ENCODE measurements around the gene LBHD2.
"Not testable (repeated sequence)": the region's sequence is repeated elsewhere in the genome, so short reads cannot be mapped to it uniquely, and the experiment has no call there.

The LBHD2 gene

DNA sequence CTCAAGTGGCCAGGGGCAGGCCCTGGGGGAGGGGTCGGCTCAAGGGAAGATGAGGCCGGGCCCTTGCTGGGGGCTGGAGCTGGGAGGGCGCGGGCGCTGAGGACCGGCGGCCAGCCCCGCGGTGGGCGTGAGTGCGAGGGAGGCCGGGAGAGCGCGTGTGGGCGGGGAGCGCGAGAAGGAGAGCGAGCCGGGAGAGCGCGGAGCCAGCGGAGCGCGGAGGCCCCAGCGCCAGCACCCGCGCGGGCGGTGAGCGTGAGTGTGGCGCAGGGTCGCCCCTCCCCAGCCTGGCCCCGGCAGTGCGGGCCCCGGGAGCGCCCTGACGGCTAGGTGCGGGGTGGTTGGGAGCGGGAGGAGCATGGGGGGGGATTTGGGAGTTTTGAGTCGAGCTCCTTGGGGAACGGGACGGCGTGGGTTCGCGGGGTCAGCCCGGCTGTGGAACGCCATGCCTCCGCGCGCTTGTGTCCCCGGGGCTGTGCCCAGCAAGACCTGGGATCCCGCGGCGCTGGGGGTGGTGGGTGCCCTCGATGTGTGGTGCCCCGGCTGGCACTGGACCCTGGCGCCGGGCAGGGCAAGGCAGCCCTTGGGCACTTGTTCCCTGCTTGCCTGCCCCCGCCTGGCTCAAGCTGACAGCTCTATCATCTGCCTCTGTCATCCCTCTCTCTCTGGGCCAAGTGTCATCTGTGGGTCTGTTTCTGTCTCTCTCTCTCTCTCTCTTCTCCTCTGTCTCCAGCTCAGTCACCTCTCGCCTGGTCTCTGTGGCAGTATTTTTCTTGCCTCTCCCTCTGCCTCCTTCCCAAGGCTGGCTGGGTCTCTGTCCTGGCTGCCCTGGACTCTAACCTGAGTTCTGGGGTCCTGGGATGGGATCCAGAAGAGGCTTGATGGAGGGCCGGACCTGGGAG lies at the start of gene LBHD2:
Gene LBHD2 (plus strand): TSS at position 190 of the 899 bp plus-strand sequence. CDS start 1,803 bp downstream, outside the sequence.
- FAIRE-seq = no peak

DNA sequence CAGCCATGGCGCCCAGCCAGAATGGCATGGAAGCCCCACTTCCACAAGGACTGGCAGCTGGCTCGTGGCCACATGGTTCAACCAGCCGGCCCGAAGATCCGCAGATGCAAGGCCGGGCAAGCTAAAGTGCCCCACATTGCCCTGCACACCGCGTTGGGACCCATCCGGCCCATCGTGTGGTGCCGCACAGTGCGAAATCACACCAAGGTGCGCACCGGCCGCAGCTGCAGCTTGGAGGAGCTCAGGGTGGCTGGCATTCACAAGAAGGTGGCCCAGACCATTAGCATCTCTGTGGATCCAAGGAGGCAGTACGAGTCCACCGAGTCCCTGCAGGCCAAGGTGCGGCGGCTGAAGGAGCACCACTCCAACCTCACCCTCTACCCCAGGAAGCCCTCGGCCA lies 42.5 kb upstream of the LBHD2 start:
- no peak for FAIRE-seq

DNA sequence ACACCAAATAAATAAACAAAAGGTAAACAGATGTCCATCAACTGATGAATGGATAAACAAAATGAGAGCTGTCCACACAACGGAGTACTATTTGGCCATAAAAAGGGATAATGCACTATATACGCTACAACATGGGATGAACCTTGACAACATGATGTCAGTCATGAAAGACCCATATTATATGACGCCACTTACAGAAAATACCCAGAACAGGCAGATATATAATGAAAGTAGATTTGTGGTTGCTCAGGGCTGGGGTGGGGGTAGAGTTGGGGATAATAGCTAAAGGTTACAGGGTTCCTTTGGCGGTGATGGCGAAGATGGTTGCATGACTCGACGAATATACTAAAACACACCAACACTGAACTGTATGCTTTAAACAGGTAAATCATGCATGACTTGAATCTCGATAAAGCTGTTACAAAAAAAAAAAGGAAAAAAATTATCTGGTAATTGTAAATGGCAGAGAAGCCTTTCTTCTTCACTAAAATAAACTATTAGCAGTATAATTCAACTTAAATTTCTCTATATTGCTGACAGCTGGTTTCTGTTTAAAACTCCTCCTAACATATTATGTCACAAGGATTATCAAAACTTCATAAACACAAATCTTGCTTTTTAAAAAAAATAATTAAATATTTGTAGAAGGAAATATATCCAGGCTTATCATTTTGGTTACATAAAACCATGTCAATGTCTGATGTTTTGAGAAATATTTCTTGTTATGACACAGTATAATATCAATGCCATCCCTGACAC lies 40.6 kb upstream of the LBHD2 start:
- no peak for FAIRE-seq

DNA sequence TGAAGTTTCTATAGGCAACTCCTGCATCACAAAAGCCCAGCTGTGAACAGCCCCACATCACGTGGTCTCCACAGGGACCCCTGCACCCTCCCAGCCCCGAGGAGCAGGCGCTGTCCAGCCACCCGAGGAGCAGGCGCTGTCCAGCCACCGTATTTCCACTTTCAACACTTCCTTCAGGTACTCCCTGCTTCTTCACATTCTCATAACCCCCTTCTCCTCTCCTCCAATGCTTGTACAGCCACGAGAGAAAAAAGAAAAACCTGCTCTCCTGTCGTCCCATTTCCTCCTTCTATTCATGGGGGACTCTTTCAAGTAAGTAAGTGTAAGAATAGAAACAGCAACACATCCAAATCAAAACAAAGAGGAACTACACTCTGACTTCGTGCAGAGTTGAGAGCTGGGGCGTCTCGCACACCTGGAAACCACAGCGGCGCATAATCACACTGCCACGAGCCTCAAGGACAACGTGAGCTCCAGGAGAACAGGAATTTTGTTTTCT lies 38.6 kb upstream of the LBHD2 start:
- FAIRE-seq = no peak

DNA sequence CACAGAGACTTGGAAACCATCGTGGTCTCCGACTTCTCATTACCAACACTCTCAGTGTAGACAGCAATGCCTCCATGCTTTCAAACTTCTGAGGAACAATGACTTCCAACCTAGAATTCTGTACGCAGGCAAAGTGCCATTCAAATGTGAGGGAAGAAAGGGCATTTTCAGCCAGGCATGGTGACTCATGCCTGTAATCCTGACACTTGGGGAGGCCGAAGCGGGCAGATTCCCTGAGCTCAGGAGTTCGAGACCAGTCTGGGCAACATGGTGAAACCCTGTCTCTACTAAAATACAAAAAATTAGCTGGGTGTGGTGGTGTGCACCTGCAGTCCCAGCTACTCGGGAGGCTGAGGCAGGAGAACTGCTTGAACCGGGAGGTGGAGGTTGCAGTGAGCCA lies 36.6 kb upstream of the LBHD2 start:
- FAIRE-seq = not testable (repeated sequence)

DNA sequence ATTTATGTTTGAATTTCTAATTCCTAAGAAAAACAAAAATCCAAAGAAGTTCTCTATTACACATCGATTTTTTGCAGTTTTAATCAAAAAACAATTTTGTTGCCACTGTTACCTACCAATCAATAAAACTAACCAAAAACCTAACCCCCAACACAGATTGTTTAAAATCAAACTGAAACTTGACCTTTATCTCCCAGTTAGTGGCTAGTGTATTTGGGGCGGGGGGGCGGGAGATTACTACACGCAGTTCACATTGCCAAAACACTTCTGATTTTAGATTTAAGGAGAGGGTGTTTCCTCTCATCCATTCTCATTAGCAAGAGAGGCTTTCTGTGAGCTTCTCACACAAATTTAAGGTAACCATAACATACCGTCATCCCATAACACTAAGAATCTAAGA lies 33.1 kb upstream of the LBHD2 start:
- FAIRE-seq = no peak

DNA sequence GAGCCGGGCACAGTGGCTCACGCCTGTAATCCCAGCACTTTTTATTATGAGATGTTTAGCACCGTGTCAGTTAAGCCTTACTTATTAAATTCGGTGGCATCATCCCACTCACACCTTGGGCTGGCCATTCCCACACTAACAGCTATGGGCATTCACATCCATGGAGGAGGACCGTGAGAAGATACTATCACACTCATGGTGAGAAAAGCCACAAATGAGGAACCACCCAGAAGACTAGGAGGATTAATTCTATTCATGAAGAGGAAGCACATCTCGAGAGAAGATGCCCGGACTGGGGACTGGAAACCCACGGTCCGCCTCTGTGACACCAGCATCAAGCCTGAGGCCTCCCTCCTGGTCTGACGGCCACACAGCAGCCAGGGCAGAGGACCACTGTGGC lies 31.6 kb upstream of the LBHD2 start:
- no peak for FAIRE-seq

DNA sequence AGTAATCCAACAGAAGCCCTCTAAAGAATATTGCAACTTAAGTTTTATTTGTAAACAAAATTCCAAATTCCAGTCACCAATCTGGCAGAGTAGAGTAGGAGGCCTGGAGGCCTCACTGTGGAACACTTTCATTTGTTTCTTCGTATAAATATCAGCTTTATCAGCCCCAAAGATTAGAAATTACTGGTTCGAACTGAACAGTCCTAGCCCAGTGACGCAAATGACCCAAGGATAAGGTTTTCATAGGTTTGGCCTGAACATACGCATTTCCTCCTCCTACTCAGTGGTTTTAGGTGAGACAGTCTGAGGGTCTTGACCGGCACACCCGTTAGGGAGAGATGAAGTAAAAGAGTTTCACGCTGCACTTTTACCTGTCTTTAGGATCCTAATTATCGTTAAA lies 28.3 kb upstream of the LBHD2 start:
- FAIRE-seq = no peak

DNA sequence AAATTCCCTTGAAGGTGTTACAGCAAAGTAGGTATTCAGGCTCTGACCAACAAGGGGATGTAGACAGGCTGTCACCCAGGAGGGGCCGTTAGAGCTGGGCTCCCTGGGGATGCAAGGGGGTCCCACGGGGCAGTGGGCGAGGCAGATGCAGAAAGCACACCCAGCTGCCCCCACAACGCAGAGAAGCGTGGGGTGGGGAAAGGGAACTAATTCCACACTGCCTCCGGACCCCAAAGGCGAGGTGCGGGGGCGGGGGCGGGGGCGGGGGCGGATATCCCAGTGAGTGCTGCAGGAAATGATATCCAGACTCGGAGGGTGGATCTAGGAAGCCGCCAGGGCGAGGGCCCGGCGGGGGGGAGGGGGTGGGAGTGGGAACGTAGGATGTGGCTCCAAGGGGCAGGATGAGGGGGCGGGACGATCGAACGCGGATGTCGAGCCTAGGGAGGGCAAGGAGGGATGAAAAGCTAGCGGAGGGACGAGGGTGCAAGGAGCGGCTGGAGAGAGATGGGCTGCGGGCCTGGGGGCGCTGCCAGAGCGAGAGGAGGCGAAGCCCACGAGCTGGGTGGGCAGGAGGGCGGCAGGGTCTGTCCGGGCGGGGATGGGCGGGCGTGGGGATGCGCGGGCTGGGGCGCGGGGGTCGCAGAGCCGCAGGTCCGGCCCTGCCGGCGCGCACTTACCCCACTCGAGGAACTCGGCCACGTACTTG lies 27.5 kb upstream of the LBHD2 start:
- FAIRE-seq = no peak

DNA sequence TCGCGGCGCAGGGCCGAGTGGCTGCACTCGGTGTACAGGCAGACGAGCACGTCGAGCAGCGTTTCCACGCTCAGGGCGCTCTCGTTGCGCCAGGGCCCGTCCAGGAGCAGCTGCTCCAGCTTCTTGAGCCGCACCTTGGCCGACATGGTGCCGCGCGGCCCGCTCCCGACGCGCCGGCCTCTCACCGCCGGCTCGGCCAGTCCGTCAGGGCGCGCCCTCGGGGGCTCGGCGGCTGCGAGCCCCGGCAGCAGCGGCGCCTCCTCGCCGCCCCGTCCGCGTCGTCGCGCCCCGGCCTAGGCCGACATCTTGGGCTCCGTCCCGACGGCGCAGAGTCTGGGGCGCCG lies 27.0 kb upstream of the LBHD2 start:
- no peak for FAIRE-seq

DNA sequence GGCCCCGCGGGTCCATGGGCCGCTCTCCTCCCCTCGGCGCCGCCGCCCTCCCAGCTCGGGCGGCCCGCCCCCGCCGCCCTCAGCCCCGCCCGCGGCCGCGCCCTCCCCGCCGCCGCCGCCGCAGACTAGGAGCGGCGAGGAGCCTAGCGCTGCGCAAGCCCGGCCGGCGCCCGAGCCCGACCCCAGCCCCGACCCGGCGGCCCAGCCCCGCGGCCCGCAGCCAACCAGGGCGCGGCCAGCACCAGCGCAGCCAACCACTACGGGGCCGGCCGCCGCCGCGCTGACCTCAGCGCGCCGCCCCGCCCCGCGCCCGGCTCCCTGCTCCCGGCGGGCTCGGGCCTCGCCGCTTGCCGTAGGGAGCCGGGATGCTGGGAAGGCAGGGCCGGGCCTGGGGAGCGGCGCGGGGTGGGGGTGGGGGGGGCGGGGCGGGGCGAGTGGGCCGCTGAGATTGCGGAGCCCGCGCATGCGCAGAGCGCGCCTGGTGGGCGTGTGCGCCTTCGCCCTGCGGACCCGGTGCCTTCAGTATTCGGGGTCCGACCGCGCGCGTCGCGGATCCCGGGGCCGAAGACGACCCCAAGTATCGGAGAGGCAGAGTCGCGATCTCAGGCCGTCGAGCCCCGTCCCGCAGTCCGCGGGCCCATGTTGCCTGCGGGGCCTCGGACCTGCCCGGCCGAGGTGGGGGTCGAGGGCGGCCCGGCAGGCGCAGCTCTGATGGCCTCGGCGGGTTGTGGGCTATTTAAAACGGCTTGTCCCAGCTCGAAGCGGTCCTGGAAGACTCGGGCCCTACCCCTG lies 26.4 kb upstream of the LBHD2 start, which contains the start of gene CDC42BPB:
Gene CDC42BPB (minus strand): TSS at position 178 of the 792 bp plus-strand sequence. CDS start 376 bp downstream, outside the sequence.
- no peak for FAIRE-seq

DNA sequence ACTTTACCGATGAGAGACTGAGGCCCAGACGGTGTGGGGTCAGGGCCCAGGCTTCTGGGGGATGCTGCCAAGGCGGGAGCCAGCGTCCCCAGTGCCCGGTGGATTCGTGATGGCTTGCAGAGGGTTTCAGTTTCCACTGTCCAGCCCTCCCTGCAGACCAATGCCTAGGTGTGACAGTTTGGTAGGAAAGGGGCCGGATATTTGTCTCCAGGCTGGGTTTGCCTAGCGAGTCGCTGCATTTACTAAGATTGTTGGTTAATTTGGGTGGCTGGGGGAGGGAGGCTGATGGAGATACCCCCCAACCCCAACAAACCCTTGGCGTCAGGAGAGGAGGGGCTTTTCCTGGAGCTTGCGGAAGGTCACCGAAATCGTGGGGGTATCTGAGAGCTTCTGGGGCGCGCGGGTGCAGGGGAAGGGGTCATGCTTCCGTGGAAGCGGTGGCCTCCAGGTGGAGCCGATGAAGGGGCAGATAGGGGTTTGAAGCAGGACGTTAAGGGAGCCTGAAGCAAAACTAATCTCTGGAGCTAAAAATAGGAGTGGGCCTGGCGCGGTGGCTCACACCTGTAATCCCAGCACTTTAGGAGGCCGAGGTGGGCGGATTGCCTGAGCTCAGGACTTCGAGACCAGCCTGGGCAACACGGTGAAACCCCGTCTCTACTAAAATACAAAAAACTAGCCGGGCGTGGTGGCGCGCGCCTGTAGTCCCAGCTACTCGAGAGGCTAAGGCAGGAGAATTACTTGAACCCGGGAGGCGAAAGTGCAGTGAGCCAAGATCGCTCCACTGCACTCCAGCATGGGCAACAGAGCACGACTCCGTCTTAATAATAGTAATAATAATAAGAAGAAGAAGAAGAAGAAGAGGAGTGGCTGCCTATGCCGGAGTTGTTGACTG lies 25.6 kb upstream of the LBHD2 start:
- no peak for FAIRE-seq

DNA sequence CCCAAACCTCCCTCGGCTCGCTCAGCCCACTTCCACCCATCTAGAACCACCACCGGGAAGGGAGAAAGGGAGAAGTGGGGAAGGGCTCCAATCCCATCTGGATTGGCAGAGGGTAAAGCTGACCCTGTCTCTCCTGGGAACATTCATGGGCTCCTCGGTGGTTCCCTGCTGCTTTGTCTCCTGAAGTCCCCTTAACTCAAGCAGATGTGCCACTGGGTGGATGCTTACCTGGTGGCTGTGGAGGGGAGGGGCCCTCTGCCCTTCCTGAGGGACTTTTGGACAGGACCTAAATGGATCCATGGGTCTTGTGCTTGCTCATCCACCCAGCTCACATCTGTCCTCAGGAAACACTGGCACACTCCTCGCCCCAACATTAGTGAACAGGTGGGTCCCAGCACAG lies 24.5 kb upstream of the LBHD2 start:
- FAIRE-seq = no peak

DNA sequence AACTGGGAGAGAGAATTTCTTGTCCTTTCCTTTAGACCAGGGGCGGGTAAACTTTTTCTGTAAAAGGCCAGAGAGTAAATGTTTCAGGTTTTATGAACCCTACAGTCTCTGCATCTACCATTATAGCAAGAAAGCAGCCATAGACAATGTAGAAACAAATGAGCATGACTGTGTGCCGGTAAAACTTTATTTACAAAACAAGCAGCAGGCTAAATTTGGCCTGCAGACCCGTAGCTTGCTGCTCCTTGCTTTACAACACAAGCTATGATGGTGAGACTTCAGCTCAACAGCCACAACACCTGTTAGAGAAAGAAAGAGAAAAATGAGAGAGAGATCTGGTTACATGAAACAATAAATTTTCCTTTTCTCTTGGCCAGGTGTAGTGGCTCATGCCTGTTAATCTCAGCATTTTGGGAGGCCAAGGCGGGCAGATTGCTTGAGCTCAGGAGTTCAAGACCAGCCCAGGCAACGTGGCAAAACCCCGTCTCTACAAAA lies 22.5 kb upstream of the LBHD2 start:
- FAIRE-seq = no peak

DNA sequence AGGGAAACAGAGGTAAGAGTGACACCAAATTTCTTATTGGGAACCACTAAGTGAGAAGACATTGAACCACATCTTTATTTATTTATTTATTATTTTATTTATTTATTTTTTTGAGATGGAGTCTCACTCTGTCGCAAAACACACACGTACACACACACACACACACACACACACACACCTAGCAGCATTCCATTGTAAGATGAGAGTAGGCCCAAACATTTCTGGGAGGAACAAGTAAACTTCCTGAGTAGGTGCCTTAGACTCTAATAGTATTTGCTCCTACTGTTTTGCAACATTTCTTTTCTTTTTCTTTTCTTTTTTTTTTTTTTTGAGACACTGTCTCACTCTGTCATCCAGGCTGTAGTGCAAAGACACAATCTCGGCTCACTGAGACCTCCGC lies 19.6 kb upstream of the LBHD2 start:
- FAIRE-seq = no peak

DNA sequence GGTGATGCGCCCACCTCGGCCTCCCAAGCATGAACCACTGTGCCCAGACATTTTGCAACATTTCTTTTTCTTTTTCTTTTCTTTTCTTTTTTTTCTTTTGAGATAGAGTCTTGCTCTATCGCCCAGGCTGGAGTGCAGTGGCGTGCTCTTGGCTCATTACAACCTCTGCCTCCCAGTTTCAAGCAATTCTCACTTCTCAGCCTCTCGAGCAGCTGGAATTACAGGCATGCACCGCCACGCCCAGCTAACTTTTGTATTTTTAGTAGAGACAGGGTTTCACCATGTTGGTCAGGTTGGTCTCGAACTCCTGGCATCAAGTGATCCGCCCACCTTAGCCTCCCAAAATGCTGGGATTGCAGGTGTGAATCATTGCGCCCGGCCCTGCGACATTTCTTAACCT lies 19.0 kb upstream of the LBHD2 start:
- no peak for FAIRE-seq

DNA sequence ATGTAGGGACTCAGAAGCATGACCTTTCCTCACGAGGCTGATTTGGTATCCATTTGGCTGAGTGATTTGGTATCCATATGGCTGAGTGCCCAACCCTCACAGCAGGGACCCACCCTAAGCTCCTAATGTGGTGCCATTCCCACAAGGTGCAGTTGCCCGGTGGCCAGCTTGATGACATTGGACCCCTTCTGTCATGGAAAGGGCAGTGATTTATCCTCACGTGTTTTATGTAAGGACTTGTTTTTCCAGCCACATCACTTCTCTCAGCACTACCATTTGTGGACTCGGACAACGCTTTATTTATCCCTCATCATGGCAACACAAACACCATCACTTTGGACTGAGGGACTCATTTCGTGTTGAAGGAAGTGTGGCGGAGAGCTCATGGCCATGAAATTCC lies 18.1 kb upstream of the LBHD2 start:
- FAIRE-seq = no peak

DNA sequence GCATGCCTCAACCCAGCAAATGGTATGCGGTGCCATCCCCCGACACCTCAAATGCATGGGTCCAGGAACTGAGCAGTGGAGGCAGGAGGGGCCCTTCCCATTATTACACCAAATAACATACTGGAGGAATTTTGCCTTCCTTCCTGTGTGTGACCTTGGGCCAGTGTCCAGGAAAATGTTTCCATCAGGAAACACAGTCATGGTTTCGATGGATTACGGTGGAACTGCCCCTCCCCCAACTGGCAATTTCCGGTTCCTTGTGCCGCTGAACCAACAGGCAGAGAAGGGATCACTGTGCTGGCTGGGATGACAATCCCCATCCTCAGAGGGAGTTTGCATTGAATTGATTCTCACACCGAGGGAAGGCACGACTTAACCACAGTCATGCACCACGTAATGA lies 17.6 kb upstream of the LBHD2 start:
- no peak for FAIRE-seq

DNA sequence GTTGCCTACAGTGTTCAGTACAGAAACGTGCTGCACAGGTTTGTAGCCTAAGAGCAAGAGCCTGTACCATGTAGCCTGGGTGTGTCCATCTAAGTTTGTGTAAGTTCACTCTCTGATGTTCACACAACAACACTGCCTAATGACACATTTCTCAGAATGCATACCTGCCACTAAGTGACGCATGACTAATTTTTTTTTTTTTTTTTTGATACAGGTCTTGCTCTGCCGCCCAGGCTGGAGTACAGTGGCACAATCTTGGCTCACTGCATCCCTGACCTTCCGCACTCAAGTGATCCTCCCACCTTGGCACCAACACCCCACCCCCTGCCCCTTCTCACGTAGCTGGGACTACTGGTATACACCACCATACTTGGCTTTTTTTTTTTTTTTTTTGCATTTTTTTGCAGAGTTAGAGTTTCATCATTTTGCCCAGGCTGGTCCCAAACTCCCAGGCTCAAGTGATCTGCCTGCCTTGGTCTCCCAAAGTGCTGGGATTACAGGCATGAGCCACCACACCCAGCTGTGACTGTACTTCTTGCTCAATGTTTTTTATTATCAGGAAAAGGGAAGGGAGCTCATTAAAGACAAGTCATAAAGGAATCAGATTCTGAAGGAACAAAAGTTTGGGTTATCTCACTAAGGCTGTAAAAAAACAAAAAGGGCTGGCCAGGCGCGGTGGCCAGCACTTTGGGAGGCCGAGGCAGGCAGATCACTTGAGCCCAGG lies 16.6 kb upstream of the LBHD2 start:
- FAIRE-seq = no peak

DNA sequence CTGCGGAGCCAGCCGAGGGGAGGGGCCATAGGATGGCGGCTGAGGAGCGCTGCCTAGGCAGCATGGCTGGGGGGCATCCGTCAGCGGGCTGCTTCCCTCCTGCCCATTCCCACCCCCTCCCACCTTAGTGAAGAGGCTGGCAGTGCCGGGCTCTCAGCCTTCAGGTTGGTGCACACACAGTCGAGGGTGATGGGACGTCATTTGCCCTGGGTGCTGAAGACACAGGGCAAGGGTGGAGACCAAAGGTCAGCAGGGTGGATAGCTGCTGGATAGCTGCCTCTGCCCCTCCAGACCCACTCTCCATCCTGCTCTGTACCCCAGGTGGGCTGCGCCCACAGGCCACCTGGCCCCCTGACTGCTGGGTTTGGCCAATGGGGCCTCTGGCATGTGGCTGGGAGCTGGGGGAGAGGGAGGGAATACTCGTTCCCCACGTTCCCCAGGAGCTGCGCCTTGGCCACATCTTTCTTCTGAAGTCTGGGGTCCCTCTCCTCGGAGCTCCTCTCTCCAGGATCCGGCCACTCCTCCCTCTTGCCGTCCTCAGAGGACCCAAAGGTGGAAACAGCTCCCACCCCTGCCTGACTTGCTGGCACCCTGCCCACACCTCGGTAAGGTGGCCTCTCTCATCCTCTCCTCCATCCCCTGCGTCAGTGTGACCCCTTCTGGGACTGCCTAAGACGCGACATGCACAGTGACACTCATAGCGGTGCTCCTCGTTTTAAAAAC lies 15.5 kb upstream of the LBHD2 start:
- no peak for FAIRE-seq

All from G401.6 (cell line).